CD4-positive, alpha-beta T cell treated with Interleukin-17A for 1 hour (primary cell): ENCODE measurements around the gene PRRX2.

Source experiments
- DNase-seq: peaks from one replicate; pipeline ENCODE4 v3.0.0-alpha.2; 2020

PRRX2 gene

DNA sequence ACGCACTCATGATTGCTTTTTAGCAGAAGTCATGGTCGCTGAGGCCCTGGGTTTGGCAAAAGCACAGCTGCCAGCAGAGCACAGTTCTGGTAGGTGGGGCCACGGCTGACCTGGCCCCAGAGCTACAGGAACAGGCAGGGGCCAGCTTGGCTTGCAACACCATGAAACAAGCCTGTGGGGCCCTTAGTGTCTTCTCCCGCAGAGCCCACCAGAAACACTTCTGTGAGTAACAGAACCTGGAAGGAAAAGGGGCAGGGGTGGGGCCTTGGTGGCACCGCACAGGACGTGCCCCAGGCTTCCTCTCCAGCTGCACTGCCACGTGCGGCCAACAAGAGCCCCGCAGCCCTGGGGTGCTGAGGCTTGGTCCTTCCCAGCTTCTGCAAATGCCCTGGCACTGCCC is 28.3 kb upstream of the PRRX2 start:
- DNase-seq, result no peak

GRCh38 chr9:129637673-129638439 is 27.6 kb upstream of the PRRX2 start:
- no peak for DNase-seq

GRCh38 chr9:129639034-129639630 is 26.3 kb upstream of the PRRX2 start:
- DNase-seq, result no peak

GRCh38 chr9:129639756-129640085 is 25.7 kb upstream of the PRRX2 start:
- no peak for DNase-seq

DNA sequence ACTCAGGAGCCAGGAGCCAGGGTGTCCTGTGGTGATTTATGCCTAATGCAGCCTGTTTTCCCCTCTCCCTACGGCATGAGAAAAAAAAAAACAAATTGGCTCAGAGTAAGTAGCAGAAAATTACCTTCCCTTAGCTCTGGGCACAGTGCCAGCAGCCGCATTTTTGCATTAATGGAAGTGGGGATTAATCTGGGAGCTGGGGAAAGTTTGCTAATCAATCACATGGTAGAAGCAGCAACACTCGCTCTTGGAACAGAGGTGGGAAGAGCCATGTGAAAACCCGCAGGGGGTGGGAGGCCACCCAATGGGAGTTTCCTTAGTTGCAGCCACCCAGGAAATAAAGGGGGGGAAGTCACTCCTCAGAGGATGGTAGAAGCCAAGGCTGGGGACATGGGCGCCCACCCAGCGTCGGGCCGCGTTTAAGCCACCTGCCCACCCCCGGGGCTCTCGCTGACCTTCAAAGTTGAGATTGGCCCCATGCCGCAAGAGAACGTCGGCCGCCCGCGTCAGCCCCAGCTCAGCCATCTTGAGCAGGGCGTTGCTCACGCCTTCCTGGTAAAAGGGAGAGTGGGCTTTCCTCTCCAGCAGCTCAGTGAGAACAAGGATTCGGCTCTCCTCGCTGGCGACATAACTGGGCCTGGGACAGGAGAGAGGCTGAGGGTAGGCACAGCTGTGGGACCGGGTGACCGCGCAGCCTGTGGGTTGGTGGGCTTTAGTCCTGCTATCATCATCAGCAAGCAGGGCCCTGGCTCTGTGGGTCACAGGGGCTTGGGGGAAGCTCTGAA is 25.2 kb upstream of the PRRX2 start:
- DNase-seq, result no peak

DNA sequence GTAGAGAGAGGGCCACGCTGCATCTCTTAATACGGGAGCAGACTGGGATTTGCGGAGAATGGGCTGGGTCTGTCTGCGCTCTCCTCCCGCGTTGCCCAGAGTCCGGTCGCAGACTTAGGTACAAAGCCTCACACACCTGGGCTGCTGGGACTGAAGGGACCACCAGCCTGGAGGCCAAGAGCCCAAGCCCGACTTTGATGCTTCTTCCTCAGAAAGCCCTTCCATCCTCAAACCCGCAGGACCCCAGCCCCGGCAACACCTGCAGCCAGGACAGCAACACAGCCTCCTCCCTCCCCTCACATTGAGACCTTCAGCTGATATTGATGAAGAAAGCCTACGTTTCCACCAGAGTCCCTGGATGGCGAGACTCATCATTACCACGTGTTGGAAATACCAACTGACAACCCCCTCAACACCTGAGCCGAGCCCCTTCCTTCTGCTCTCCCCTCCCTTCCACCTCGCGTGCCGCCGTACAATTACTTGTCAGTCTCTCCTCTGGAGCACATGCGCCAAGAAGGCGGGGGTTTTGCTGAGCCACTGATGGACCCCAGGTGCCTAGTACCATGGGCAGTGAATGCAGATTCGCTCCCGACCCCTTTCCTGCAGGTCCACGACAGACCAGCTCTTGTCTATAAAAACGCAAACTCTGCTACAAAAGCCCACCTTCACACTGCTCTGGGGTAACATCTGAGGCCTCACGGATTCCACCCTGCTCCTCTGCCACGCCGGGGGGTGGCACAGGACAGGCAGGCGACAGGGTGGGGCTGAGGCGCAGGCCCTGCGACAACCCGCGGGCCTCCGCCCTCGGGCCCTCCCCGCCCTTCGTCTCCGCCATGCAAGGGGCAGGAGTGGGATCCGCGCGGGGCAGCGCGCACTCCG is 24.3 kb upstream of the PRRX2 start:
- DNase-seq, result no peak

GRCh38 chr9:129641750-129642585 is 23.5 kb upstream of the PRRX2 start, which contains the start of gene ASB6:
ASB6 (minus strand) TSS chr9:129642151; CDS start chr9:129641999, 152 bp downstream.
- peak; percentile 94 for DNase-seq

DNA sequence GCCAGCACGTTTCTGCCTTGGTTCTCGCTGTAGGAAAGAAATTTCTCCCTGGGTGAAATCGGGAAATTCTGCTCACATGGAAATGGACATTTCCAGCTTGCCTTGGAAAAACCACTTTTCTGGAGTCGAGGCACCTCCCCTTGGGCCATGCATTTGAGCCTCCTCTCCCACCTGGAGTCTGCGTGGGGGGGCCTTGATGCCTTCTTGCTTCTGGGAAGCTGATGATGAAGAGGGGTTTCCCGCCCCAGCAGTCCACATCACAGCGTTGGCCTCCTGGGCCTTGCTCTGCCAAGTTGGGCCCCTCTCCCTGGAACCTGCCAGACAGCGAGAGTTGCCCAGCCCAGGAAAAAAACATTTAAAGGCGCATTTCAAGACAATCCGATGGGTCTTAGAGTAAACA is 21.7 kb upstream of the PRRX2 start:
- no peak for DNase-seq

GRCh38 chr9:129644365-129644764 is 21.1 kb upstream of the PRRX2 start:
- DNase-seq, result no peak

DNA sequence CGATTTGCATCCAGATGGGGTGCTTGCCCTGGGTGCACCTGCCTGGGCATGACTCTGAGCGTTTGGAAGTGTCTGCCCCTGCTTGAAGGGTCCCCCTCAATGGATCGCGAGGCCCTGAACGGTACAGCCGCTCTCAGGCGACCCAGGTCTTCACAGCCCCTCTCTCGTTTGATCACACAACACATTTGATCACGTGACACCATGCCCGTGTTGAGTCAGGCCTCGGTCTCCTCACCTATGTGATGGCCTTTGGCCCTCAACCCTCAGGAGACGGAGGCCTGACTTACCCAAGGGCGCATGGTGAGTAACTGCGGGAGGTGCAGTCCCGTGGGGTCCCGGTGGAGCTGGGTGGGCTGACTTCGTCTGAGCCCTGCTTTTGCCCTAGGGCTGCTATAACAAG is 20.5 kb upstream of the PRRX2 start:
- DNase-seq, result no peak

DNA sequence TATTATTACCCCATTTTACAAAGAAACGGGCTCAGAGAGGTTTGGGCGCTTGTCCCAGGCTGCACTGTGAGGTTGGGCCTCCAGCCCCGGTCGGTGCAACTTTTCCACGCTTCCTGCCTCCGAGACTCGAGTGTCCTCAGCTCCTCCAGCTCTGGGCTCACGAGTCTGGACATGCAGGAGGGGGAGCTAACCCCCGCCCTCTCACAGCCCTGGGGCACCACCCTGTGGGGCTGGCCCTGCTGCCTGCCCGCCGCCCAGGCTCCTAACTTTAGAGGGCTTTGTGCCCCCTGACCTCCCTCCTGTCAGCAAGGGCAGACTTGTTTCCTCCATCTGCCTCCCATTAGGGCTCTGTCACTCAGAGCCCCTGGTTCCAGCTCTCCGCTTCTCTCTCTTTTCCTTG is 19.2 kb upstream of the PRRX2 start:
- no peak for DNase-seq

GRCh38 chr9:129646654-129647053 is 18.8 kb upstream of the PRRX2 start:
- no peak for DNase-seq

- DNase-seq, result no peak
Measured at GRCh38 chr9:129647635-129648034, 17.8 kb upstream of the PRRX2 start.

- DNase-seq, result no peak
Measured at GRCh38 chr9:129648092-129648763, 17.2 kb upstream of the PRRX2 start.

DNA sequence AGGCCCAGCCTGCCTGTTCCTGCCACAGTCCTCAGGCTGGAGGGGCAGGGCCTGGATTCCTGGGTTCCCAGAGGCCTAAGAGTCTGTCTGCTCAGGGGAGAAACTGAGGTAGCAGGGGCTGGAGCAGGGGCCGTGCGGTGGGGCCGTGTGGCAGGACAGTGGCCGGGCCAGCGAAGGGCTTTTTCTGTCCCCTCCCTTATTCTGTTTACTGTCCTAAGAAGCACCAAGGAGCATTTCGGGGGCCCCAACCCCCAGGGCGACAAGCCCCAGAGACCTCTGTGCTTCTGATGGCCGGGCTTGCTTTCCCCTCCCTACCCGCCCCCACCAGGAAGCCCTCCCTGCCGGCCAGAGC is 16.7 kb upstream of the PRRX2 start:
- DNase-seq, result no peak

GRCh38 chr9:129649726-129650679 is 15.4 kb upstream of the PRRX2 start:
- no peak for DNase-seq

GRCh38 chr9:129650680-129651235 is 14.7 kb upstream of the PRRX2 start:
- DNase-seq, result no peak

DNA sequence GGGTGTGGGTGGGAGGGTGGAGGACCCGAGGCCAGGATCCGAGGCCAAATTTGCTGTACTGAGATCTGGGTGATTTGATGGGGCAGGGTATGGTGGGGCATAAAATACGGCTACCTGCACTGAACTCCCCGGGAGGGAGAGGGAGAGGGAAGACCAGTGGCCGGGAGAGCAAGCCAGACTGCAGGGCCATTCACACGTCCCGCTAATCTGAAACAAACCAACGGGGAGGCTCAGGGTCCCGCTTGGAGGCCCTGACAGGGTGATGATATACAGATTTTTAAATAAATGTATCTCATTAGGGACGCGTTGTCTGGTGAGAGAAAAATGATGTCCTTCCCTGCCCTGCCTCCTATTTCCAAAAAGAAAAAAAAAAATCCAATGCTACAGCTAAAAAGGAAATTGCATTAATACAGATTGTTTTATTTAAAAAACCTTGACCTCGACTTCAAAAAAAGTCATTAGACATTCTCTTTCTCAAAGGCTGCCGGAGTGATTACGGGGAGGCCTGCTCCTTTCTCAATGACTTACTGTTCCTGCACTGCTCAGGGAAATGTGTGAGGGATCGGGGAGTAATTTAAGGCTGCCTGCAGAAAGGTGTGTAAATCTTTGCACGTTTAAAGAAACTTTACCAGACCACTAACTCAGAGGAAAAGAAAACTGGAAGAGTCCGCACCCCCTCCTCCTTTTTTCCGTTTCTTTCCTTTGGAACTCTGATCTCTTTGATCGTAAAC is 11.5 kb upstream of the PRRX2 start:
- DNase-seq, result no peak

DNA sequence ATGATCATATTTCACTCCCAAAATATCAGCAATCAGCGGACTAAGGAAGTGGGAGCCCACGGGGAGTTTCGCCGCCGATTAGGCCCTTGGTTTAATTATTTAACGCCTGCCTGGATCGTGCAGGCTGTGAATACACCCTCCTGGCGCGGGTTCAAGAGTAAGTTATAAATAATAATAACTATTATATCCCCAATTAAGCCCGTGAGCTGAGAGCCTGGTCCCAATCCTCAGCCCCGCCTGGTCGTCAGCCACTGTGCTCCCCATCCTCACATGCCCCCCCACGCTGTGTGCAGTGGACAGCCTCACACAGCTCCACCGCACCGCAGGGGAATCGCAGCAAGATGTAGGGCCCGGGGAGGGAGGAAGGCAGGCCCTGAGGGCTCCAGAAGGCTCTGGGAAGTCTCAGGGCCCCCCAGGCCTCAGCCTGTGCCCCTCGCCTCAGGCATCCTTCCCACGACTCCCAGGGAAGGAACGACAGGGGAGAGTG is 10.8 kb upstream of the PRRX2 start:
- DNase-seq, result no peak
